Heart left ventricle (tissue), 16 donors: Measurements from ENCODE around the gene NIM1K. TPM values are rescaled to one million over a fixed set of nuclear protein-coding genes. Genes with fewer than 3 reads are reported as not detected.
"Not testable (repeated sequence)": the region's sequence is repeated elsewhere in the genome, so short reads cannot be mapped to it uniquely, and the experiment has no call there.

Experiments used
- ATAC-seq, 4 donors: fragments of 200-7000 bp; cut with Tn5 transposase; one replicate each; pipeline ENCODE4 v1.9.1; 2020 to 2022; ENCODE audit warnings: moderate library complexity in 4 of 4, mild to moderate bottlenecking in 3 of 4, moderate number of reproducible peaks in 1 of 4
- DNase-seq, 5 donors: peaks; one replicate each; pipeline ENCODE4 v3.0.0-alpha.2; 2020
- H3K27ac ChIP-seq, 12 donors: fragments of 200-600 bp; sonication (generic) in 4 of 12; one replicate each; pipeline versions ENCODE4 v1.5.0 to v1.8.0; 2016 to 2022; ENCODE audit warnings: mild to moderate bottlenecking in 2 of 12
- H3K27me3 ChIP-seq, 9 donors: fragments of 200-600 bp; sonication (generic) in 2 of 9; one replicate each; pipeline versions ENCODE4 v1.5.1 to v1.8.0; 2016 to 2022; ENCODE audit warnings: mild to moderate bottlenecking in 3 of 9
- H3K36me3 ChIP-seq, 9 donors: fragments of 200-600 bp; sonication (generic) in 2 of 9; one replicate each; pipeline versions ENCODE4 v1.5.0 to v1.8.0; 2018 to 2022; ENCODE audit warnings: mild to moderate bottlenecking in 2 of 9
- H3K4me1 ChIP-seq, 12 donors: fragments of 200-600 bp; sonication (generic) in 4 of 12; one replicate each; pipeline versions ENCODE4 v1.5.0 to v1.8.0; 2016 to 2022; ENCODE audit warnings: mild to moderate bottlenecking in 3 of 12
- H3K4me3 ChIP-seq, 12 donors: fragments of 200-600 bp; sonication (generic) in 4 of 12; one replicate each; pipeline versions ENCODE4 v1.5.0 to v1.8.0; 2017 to 2022; ENCODE audit warnings: mild to moderate bottlenecking in 9 of 12, moderate library complexity in 4 of 12
- H3K9me3 ChIP-seq, 12 donors: fragments of 200-600 bp; sonication (generic) in 4 of 12; one replicate each; pipeline versions ENCODE4 v1.5.0 to v1.8.0; 2016 to 2022; ENCODE audit warnings: mild to moderate bottlenecking in 1 of 12
- CTCF ChIP-seq, 12 donors: fragments of 200-600 bp; sonication (generic) in 4 of 12; IDR thresholded peaks; one replicate each; pipeline versions ENCODE4 v1.5.0 to v1.8.0; 2018 to 2022; ENCODE audit warnings: antibody characterized with exemption in 12 of 12, mild to moderate bottlenecking in 5 of 12
- POLR2A ChIP-seq, 2 donors: fragments of 450-650 bp; IDR thresholded peaks; one replicate each; pipeline ENCODE4 v1.6.1; 2017; ENCODE audit warnings: antibody characterized with exemption in 2 of 2, mild to moderate bottlenecking in 2 of 2, moderate library complexity in 2 of 2
- WGBS, 4 donors: extraction: QIAGEN DNeasy Blood & Tissue Kit in 2 of 4; methylation state at CpG; one replicate each; pipeline versions ENCODE4 v1.1.5 to v1.1.7; 2013 to 2018; 5-methylcytosine and 5-hydroxymethylcytosine counted together
- intact Hi-C, 10 donors: fragments of 100-400 bp; cut with DNase I; formaldehyde crosslinking; loops; one replicate each; pipeline versions ENCODE4 v1.11.1 to v1.14.2; 2022
- polyA plus RNA-seq, 2 donors: library from polyadenylated mRNA; stranded (reverse); fragments of 200-250 nt; gene quantifications; one replicate each; pipeline ENCODE4 v1.2.3, GENCODE V29; 2013
- total RNA-seq, 9 donors: library from RNA; depleted of rRNA in 2 of 9; stranded (reverse); fragments of >200 nt in 2 of 9; fragmentation: NEBNext Ultra II Directional in 3 of 9; extraction: Animal tissue kit (Norgen Biotek cat#: 25700) in 3 of 9; gene quantifications; one replicate each; pipeline versions ENCODE4 v1.1.0 to v1.2.4, GENCODE V29; 2016 to 2023
- donor health status: ischemic (EF 13 %, LVEDD 7.1; RV severe dilation, severe dysfunction).
- donor health status: healthy with polysubstance abuse.
- donor health status: DM: no; HTN: yes; CAD: no.
- donor health status: DM: no; HTN: no; CAD: no.
- donor health status: ischemic (EF 25% LVEDD 6.9; RV normal size, moderate dysfunction).
- donor health status: ischemic (EF 25% LVEDD 5.7; RV mildly dilated, moderate dysfunction).
- donor health status: healthy.
- donor health status: DM: yes; HTN: yes; CAD: no.
- donor health status: ischemic (EF 35%, LVEDD 5.7; RV mildly dilated, moderate dysfunction).
- donor health status: nonischemic (EF 11% LVEDD 7.7; RV severe dilation, severe dysfunction).
- donor health status: DM: yes; HTN: yes; CAD: no.
- donor health status: PGD.
- donor health status: ischemic (EF 29% LVEDD 5.4; RV normal size, mild dysfunction).
- donor health status: nonischemic (EF 23%, LVEDD 6.1; RV moderate dilation, normal function).

NIM1K gene
- total and polyA plus RNA-seq, 11 donors = 0.11 to 1.4 (median 0.44) TPM; not detected in 2

GRCh38 chr5:43161244-43161643 lies 30.8 kb upstream of the NIM1K start:
- intact Hi-C loops = no loop called here
- TF ChIP-seq CTCF (IDR thresholded peaks at IDR 0.05) = no peak
- no peak for TF ChIP-seq POLR2A (IDR thresholded peaks at IDR 0.05)
- no peak for DNase-seq
- 77 to 83% (median 79%) methylated on average over 5 of the region's 5 CpGs for WGBS, 4 donors
- H3K4me3 ChIP-seq = no peak overlapping the region
- peaks cover 0 to 3% (median 0%) of the 10 kb centered on the region in 12 donors for H3K4me1 ChIP-seq
- no peaks in the 10 kb centered on the region for H3K9me3 ChIP-seq
- ATAC-seq = no peak
- H3K27ac ChIP-seq = no peak overlapping the region
- no peaks in the 10 kb centered on the region for H3K27me3 ChIP-seq
- H3K36me3 ChIP-seq = peaks cover 0 to 57% (median 34%) of the 10 kb centered on the region in 9 donors

- H3K27me3 ChIP-seq, DNase-seq, intact Hi-C loops, ATAC-seq, H3K9me3 ChIP-seq, H3K4me3 ChIP-seq, H3K27ac ChIP-seq, H3K4me1 ChIP-seq: not testable (repeated sequence)
- WGBS, 4 donors = 85 to 98% (median 91%) methylated on average over 5 of the region's 5 CpGs
- peaks cover 0 to 71% (median 57%) of the 10 kb centered on the region in 9 donors for H3K36me3 ChIP-seq
Measured at GRCh38 chr5:43164801-43165200, 27.2 kb upstream of the NIM1K start.

- intact Hi-C loops = no loop called here
- H3K27ac ChIP-seq = no peak overlapping the region
- 86 to 95% (median 93%) methylated on average over 1 of the region's 1 CpG for WGBS, 4 donors
- no peak for DNase-seq
- no peak overlapping the region for H3K4me3 ChIP-seq
- no peak for TF ChIP-seq POLR2A (IDR thresholded peaks at IDR 0.05)
- no peaks in the 10 kb centered on the region for H3K4me1 ChIP-seq
- no peak for ATAC-seq
- H3K36me3 ChIP-seq = peaks cover 0 to 76% (median 57%) of the 10 kb centered on the region in 9 donors
- no peaks in the 10 kb centered on the region for H3K9me3 ChIP-seq
- no peaks in the 10 kb centered on the region for H3K27me3 ChIP-seq
Measured at GRCh38 chr5:43165323-43165722, 26.7 kb upstream of the NIM1K start.

- no peak overlapping the region for H3K4me3 ChIP-seq
- 87 to 94% (median 89%) methylated on average over 2 of the region's 2 CpGs for WGBS, 4 donors
- no peak overlapping the region for H3K27ac ChIP-seq
- H3K4me1 ChIP-seq = no peaks in the 10 kb centered on the region
- ATAC-seq = no peak
- H3K36me3 ChIP-seq = peaks cover 0 to 66% (median 41%) of the 10 kb centered on the region in 9 donors
- DNase-seq = no peak
- intact Hi-C loops = no loop called here
- no peaks in the 10 kb centered on the region for H3K9me3 ChIP-seq
- no peaks in the 10 kb centered on the region for H3K27me3 ChIP-seq
- TF ChIP-seq CTCF (IDR thresholded peaks at IDR 0.05) = no peak
- no peak for TF ChIP-seq POLR2A (IDR thresholded peaks at IDR 0.05)
Measured at GRCh38 chr5:43168175-43168574, 23.9 kb upstream of the NIM1K start.

DNA sequence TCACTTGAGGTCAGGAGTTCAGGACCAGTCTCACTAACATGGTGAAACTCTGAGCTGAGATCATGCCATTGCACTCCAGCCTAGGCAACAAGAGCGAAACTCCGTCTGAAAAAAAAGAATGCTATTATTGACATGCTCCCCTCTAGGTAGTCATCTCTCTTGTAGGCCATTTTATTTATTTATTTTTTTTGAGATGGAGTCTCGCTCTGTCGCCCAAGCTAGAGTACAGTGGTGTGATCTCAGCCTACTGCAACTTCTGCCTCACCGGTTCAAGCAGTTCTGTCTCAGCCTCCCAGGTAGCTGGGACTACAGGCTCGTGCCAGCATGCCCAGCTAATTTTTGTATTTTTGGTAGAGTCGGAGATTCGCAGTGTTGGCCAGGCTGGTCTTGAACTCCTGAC lies 20.6 kb upstream of the NIM1K start:
- no peak overlapping the region for H3K27ac ChIP-seq

GRCh38 chr5:43171926-43172325 lies 20.1 kb upstream of the NIM1K start:
- WGBS, 4 donors = 95 to 100% (median 99%) methylated on average over 1 of the region's 1 CpG
- ATAC-seq = no peak
- intact Hi-C loops = no loop called here
- H3K4me3 ChIP-seq = no peak overlapping the region
- no peak overlapping the region for H3K27ac ChIP-seq
- H3K9me3 ChIP-seq = no peaks in the 10 kb centered on the region
- no peaks in the 10 kb centered on the region for H3K27me3 ChIP-seq
- H3K36me3 ChIP-seq = peaks cover 0 to 75% (median 43%) of the 10 kb centered on the region in 9 donors
- no peak for TF ChIP-seq POLR2A (IDR thresholded peaks at IDR 0.05)
- TF ChIP-seq CTCF (IDR thresholded peaks at IDR 0.05) = no peak
- no peak for DNase-seq
- H3K4me1 ChIP-seq = no peaks in the 10 kb centered on the region

More for the DNA sequence above, 20.6 kb upstream of the NIM1K start:
- Histone ChIP-seq H3K4me3 (no peak overlapping the region), H3K27me3 (no peaks in the 10 kb centered on the region), H3K36me3 (peaks cover 0 to 73% (median 42%) of the 10 kb centered on the region in 9 donors), H3K4me1 (no peaks in the 10 kb centered on the region), H3K9me3 (no peaks in the 10 kb centered on the region)
- no peak for TF ChIP-seq POLR2A (IDR thresholded peaks at IDR 0.05)
- ATAC-seq (no peak), DNase-seq (no peak)
- intact Hi-C loops = no loop called here
- 97 to 99% (median 98%) methylated on average over 8 of the region's 8 CpGs for WGBS, 4 donors
